Neural cell (in vitro differentiated cells): ENCODE measurements around the gene FBN1.

Experiments used
- CTCF ChIP-seq: fragments of 450-650 bp; IDR thresholded peaks from 2 replicates; pipeline ENCODE4 v1.5.1; 2014; ENCODE audit warnings: antibody characterized with exemption, mild to moderate bottlenecking, moderate library complexity; ENCODE audit not compliant: poor library complexity, severe bottlenecking
- EZH2 ChIP-seq: fragments of 200-600, 300-800 bp; shearing (Covaris generic), sonication (generic); IDR thresholded peaks from 2 replicates; pipeline ENCODE4 v1.6.1; 2014; ENCODE audit warnings: antibody characterized with exemption, low read length, borderline replicate concordance, mild to moderate bottlenecking; ENCODE audit not compliant: insufficient read depth, poor library complexity, severe bottlenecking
- POLR2AphosphoS5 ChIP-seq: IDR thresholded peaks from 2 replicates; pipeline ENCODE4 v1.6.1; 2012

- TF ChIP-seq CTCF (no peak), POLR2AphosphoS5 (no peak), EZH2 (no peak)
These were observed 87.3 kb downstream of the FBN1 start for GRCh38 chr15:48558226-48558625.
